Heart right ventricle (tissue), 16 donors: Measurements from ENCODE around the gene MED17. TPM values are rescaled to one million over a fixed set of nuclear protein-coding genes. Genes with fewer than 3 reads are reported as not detected.

Experiments used
- ATAC-seq, 8 donors: fragments of 200-7000 bp; cut with Tn5 transposase; one replicate each; pipeline ENCODE4 v1.9.1; 2020; ENCODE audit warnings: mild to moderate bottlenecking in 8 of 8, moderate library complexity in 8 of 8, moderate number of reproducible peaks in 1 of 8
- DNase-seq, 2 donors: peaks; one replicate each; pipeline ENCODE4 v3.0.0-alpha.2; 2020
- H3K27ac ChIP-seq, 10 donors: fragments of 200-600 bp; sonication (generic) in 2 of 10; one replicate each; pipeline versions ENCODE4 v1.5.0 to v1.8.0; 2020 to 2022; ENCODE audit warnings: mild to moderate bottlenecking in 3 of 10
- H3K27me3 ChIP-seq, 7 donors: fragments of 200-600 bp; one replicate each; pipeline ENCODE4 v1.8.0; 2021 to 2022; ENCODE audit warnings: mild to moderate bottlenecking in 2 of 7
- H3K36me3 ChIP-seq, 9 donors: fragments of 200-600 bp; sonication (generic) in 1 of 9; one replicate each; pipeline versions ENCODE4 v1.5.0 to v1.8.0; 2020 to 2022; ENCODE audit warnings: mild to moderate bottlenecking in 2 of 9
- H3K4me1 ChIP-seq, 9 donors: fragments of 200-600 bp; sonication (generic) in 1 of 9; one replicate each; pipeline versions ENCODE4 v1.5.0 to v1.8.0; 2020 to 2022; ENCODE audit warnings: mild to moderate bottlenecking in 4 of 9
- H3K4me3 ChIP-seq, 10 donors: fragments of 200-600 bp; sonication (generic) in 2 of 10; one replicate each; pipeline versions ENCODE4 v1.5.0 to v1.8.0; 2020 to 2022; ENCODE audit warnings: mild to moderate bottlenecking in 7 of 10, moderate library complexity in 2 of 10
- H3K9me3 ChIP-seq, 11 donors: fragments of 200-600 bp in 10 of 11; sonication (generic) in 2 of 11; one replicate each; pipeline versions ENCODE4 v1.5.0 to v1.8.0; 2013 to 2022; ENCODE audit warnings: mild to moderate bottlenecking in 2 of 11, control low read depth in 1 of 11, moderate library complexity in 1 of 11
- WGBS, 2 donors: extraction: QIAGEN DNeasy Blood & Tissue Kit; methylation state at CpG; one replicate each; pipeline ENCODE4 v1.1.7; 2013; ENCODE audit warnings: inconsistent platforms in 1 of 2; 5-methylcytosine and 5-hydroxymethylcytosine counted together
- intact Hi-C, 10 donors: fragments of 100-400 bp; cut with DNase I; formaldehyde crosslinking; loops; one replicate each; pipeline versions ENCODE4 v1.11.1 to v1.14.2; 2022
- polyA plus RNA-seq, 2 donors: library from polyadenylated mRNA; stranded (reverse); fragments of 200-250 nt; gene quantifications; one replicate each; pipeline ENCODE4 v1.2.3, GENCODE V29; 2013
- total RNA-seq, 10 donors: library from RNA; stranded (reverse); fragmentation: NEBNext Ultra II Directional in 3 of 10; extraction: Animal tissue kit (Norgen Biotek cat#: 25700) in 3 of 10; gene quantifications; one replicate each; pipeline versions ENCODE4 v1.2.1 to v1.2.4, GENCODE V29; 2021 to 2023
- TF ChIP-seq, protein P1 (sequence below), 9 donors: fragments of 200-600 bp; sonication (generic) in 2 of 9; IDR thresholded peaks; one replicate each; pipeline versions ENCODE4 v1.5.0 to v1.8.0; 2021 to 2022; ENCODE audit warnings: antibody characterized with exemption in 9 of 9, mild to moderate bottlenecking in 5 of 9, moderate library complexity in 1 of 9
- donor health status: Arrhythmogenic right ventricular cardiomyopathy.
- donor health status: ischemic (EF 13 %, LVEDD 7.1; RV severe dilation, severe dysfunction).
- donor health status: healthy with polysubstance abuse.
- donor health status: DM: no; HTN: yes; CAD: no.
- donor health status: DM: no; HTN: no; CAD: no.
- donor health status: ischemic (EF 25% LVEDD 6.9; RV normal size, moderate dysfunction).
- donor health status: ischemic (EF 25% LVEDD 5.7; RV mildly dilated, moderate dysfunction).
- donor health status: healthy.
- donor health status: DM: yes; HTN: yes; CAD: no.
- donor health status: Ischemic cardiomyopathy.
- donor health status: ischemic (EF 35%, LVEDD 5.7; RV mildly dilated, moderate dysfunction).
- donor health status: nonischemic (EF 11% LVEDD 7.7; RV severe dilation, severe dysfunction).
- donor health status: DM: yes; HTN: yes; CAD: no.
- donor health status: PGD.
- donor health status: ischemic (EF 29% LVEDD 5.4; RV normal size, mild dysfunction).
- donor health status: nonischemic (EF 23%, LVEDD 6.1; RV moderate dilation, normal function).

Gene MED17
- total and polyA plus RNA-seq, 12 donors, result 11.0 to 25.7 (median 21.5) TPM

DNA sequence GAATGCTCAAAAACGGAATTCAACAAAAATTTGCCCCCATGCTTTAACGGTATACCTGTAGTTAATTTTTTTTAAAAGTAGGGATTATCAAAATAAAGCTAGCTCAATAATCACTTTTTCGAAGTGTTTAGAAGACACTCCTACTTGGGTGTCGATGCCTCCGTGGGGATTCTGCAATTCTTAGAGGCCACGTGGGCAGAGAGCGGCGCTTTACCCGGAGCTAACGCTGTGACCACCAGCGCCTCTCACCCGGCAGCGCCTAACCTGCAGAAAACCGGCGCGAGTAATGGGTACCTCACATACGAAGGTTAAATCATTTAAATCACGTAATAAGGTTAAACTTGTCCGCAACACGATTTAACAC lies 43.4 kb upstream of the MED17 start:
- no peaks in the 10 kb centered on the region for H3K9me3 ChIP-seq
- H3K27me3 ChIP-seq, result no peaks in the 10 kb centered on the region
- H3K4me3 ChIP-seq, result peak overlapping the region; percentile 46 to 97 (median 78)
- peaks cover 0 to 55% (median 28%) of the 10 kb centered on the region in 9 donors for H3K36me3 ChIP-seq
- DNase-seq, result peak; percentile 44 to 52
- TF ChIP-seq, protein P1, sequence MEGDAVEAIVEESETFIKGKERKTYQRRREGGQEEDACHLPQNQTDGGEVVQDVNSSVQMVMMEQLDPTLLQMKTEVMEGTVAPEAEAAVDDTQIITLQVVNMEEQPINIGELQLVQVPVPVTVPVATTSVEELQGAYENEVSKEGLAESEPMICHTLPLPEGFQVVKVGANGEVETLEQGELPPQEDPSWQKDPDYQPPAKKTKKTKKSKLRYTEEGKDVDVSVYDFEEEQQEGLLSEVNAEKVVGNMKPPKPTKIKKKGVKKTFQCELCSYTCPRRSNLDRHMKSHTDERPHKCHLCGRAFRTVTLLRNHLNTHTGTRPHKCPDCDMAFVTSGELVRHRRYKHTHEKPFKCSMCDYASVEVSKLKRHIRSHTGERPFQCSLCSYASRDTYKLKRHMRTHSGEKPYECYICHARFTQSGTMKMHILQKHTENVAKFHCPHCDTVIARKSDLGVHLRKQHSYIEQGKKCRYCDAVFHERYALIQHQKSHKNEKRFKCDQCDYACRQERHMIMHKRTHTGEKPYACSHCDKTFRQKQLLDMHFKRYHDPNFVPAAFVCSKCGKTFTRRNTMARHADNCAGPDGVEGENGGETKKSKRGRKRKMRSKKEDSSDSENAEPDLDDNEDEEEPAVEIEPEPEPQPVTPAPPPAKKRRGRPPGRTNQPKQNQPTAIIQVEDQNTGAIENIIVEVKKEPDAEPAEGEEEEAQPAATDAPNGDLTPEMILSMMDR (IDR thresholded peaks at IDR 0.05), result no peak
- peak; percentile 44 to 77 (median 67) for ATAC-seq
- WGBS, 2 donors, result 0% methylated on average over 20 of the region's 20 CpGs
- H3K27ac ChIP-seq, result peak overlapping the region; percentile 72 to 98 (median 90)
- peaks cover 0 to 78% (median 55%) of the 10 kb centered on the region in 9 donors for H3K4me1 ChIP-seq
- intact Hi-C loops, result loop anchor here in 7 of 10 donors (1.0 to 5.0 kb wide), 4 partner anchors 42 to 78 kb away; partner anchors contain the start of genes MED17 (in 7 of the 7) and CEP295 (in 1 of the 7)

DNA sequence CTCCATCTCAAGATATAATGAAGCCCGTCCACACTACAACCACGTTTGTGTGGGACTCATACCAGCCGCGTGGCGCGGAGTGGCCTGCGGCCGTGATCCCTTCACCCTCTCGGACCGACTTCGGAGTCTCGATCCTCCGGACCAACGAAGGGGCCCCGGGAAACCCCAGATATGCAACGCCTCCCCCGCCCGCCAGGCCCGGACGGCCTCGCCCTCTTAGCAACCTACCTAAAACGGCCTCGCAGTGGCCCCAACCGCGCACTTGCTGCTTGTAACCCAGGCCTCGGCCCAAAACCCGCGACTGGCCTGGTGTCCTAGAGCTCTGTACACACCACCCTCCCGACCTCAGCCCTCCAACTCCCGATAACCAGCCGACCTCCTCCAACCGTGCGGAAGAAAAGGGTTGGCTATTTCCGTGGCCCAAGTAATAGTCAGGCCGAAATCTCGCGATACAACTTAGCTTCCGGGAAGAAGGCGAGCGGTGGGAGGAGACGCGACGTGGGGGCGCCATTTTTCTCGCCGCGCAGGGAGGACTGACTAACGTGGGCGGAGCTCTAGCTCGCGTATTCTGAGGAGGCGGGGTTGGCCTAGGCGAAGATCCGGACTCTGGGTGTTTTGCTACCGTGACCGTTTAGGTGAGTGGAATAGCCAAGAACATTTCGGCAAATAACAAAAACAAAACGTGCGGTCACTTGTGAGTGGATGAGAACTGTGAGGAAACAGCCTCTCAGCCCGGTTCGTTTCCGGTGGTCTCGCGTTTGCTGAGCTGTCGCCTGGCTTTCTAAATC lies 42.8 kb upstream of the MED17 start, which contains the start of the genes C11orf54 and TAF1D:
C11orf54 (plus strand) TSS at position 579 of the 788 bp plus-strand sequence. CDS start 5,722 bp downstream, outside the sequence.
TAF1D (minus strand) TSS at position 402 of the 788 bp plus-strand sequence. CDS start 2,191 bp downstream, outside the sequence.
- Histone ChIP-seq H3K9me3 (no peaks in the 10 kb centered on the region), H3K36me3 (peaks cover 0 to 49% (median 22%) of the 10 kb centered on the region in 9 donors), H3K4me3 (peak within 1 kb of the TSS; percentile 49 to 97 (median 78)), H3K4me1 (peaks cover 0 to 82% (median 52%) of the 10 kb centered on the region in 9 donors), H3K27me3 (no peaks in the 10 kb centered on the region), H3K27ac (peak within 1 kb of the TSS; percentile 72 to 98 (median 90))
- ATAC-seq (peak; percentile 97 to 99 (median 98)), DNase-seq (peak; percentile 96 to 99)
- 0 to 1% methylated on average over 65 of the region's 65 CpGs for WGBS, 2 donors
- intact Hi-C loops, result loop anchor here in 7 of 10 donors (1.0 to 5.0 kb wide), 4 partner anchors 41 to 79 kb away; partner anchors contain the start of genes MED17 (in 7 of the 7) and CEP295 (in 1 of the 7)
- TF ChIP-seq, protein P1 (IDR thresholded peaks at IDR 0.05), result peak in 4 of 9 donors; percentile 7 to 20 (median 14)

DNA sequence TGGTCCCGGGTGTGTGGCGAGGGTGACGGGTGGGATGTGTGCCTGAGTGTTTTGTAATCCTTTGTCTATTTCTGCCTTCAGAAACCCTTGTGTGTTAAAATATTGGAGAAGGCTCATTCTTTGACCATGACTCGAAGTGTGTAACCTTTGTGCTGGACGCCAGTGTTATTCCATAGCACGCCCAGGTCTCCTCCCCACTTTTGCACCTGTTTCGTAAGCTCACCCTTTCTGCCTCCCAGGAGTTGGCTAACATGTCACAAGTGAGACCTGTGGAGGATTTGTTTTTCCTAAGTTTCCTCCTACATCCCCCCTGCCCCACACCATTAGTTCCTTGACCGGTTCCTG lies 42.2 kb upstream of the MED17 start:
- TF ChIP-seq, protein P1 (IDR thresholded peaks at IDR 0.05), result no peak
- peak overlapping the region; percentile 49 to 97 (median 78) for H3K4me3 ChIP-seq
- H3K27ac ChIP-seq, result peak overlapping the region; percentile 61 to 98 (median 90)
- peaks cover 0 to 44% (median 18%) of the 10 kb centered on the region in 9 donors for H3K36me3 ChIP-seq
- H3K4me1 ChIP-seq, result peaks cover 0 to 82% (median 47%) of the 10 kb centered on the region in 9 donors
- DNase-seq, result peak in 1 of 2 donors; percentile 29
- WGBS, 2 donors, result 2% methylated on average over 8 of the region's 8 CpGs
- no peaks in the 10 kb centered on the region for H3K9me3 ChIP-seq
- H3K27me3 ChIP-seq, result no peaks in the 10 kb centered on the region
- peak; percentile 11 to 55 (median 48) for ATAC-seq
- intact Hi-C loops, result loop anchor here in 7 of 10 donors (1.0 to 5.0 kb wide), 4 partner anchors 40 to 80 kb away; partner anchors contain the start of genes MED17 (in 7 of the 7) and CEP295 (in 1 of the 7)

DNA sequence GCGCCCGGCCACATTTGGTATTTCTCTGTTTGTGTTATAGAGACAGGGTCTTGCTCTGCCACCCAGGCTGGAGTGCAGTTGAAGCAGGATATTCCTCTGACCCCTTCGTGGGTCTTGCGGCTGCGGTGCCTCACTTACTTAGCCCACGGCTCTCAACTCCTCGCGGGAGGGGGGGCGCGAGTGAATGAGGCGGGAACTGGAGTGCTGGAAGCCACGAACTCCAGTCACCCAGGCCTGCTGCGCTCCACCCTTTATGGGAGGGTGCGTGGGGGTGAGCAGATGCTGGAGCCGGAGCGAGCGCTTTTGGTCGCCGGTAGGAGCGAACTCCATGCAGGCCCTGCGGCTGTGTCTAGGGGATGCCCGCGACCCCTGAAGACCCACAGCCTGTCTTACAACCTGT lies 40.8 kb upstream of the MED17 start:
- DNase-seq, result no peak
- peaks cover 0 to 71% (median 33%) of the 10 kb centered on the region in 9 donors for H3K4me1 ChIP-seq

More for the DNA sequence above, 40.8 kb upstream of the MED17 start:
- no peak for ATAC-seq
- peaks cover 0 to 29% (median 6%) of the 10 kb centered on the region in 9 donors for H3K36me3 ChIP-seq
- intact Hi-C loops, result loop anchor here in 4 of 10 donors (5.0 kb wide), 2 partner anchors 39 to 81 kb away; partner anchors contain the start of genes MED17 (in 4 of the 4) and CEP295 (in 1 of the 4)
- H3K27ac ChIP-seq, result no peak overlapping the region
- WGBS, 2 donors, result 95% methylated on average over 23 of the region's 23 CpGs
- H3K4me3 ChIP-seq, result no peak overlapping the region
- H3K9me3 ChIP-seq, result no peaks in the 10 kb centered on the region
- TF ChIP-seq, protein P1 (IDR thresholded peaks at IDR 0.05), result no peak
- no peaks in the 10 kb centered on the region for H3K27me3 ChIP-seq
